GM18526 (cell line): ENCODE results near the gene HTRA3.

Source experiments
- POLR2A ChIP-seq: IDR thresholded peaks from 3 replicates; pipeline ENCODE4 v1.6.1; 2011; ENCODE audit not compliant: insufficient read length; ENCODE audit errors: extremely low read depth

Gene HTRA3

GRCh38 chr4:8294036-8294435, 24.5 kb downstream of the HTRA3 start:
- no peak for TF ChIP-seq POLR2A

GRCh38 chr4:8294775-8295174, 25.2 kb downstream of the HTRA3 start:
- no peak for TF ChIP-seq POLR2A

- no peak for TF ChIP-seq POLR2A
Measured at GRCh38 chr4:8295471-8295870, 25.9 kb downstream of the HTRA3 start.

GRCh38 chr4:8296491-8296890, 26.9 kb downstream of the HTRA3 start:
- TF ChIP-seq POLR2A: no peak

- no peak for TF ChIP-seq POLR2A
Measured at GRCh38 chr4:8297141-8297601, 27.6 kb downstream of the HTRA3 start.

- TF ChIP-seq POLR2A: no peak
Measured at GRCh38 chr4:8297691-8298485, 28.3 kb downstream of the HTRA3 start.

GRCh38 chr4:8300832-8301231, 31.3 kb downstream of the HTRA3 start:
- TF ChIP-seq POLR2A: no peak

GRCh38 chr4:8301851-8302730, 32.5 kb downstream of the HTRA3 start:
- no peak for TF ChIP-seq POLR2A

- no peak for TF ChIP-seq POLR2A
Measured at GRCh38 chr4:8303081-8303480, 33.5 kb downstream of the HTRA3 start.

- no peak for TF ChIP-seq POLR2A
Measured at GRCh38 chr4:8303485-8304281, 34.1 kb downstream of the HTRA3 start.

- TF ChIP-seq POLR2A: no peak
Measured at GRCh38 chr4:8304827-8305695, 35.5 kb downstream of the HTRA3 start.

- no peak for TF ChIP-seq POLR2A
Measured at GRCh38 chr4:8305851-8306471, 36.4 kb downstream of the HTRA3 start.

GRCh38 chr4:8306511-8307021, 37.0 kb downstream of the HTRA3 start:
- no peak for TF ChIP-seq POLR2A

- no peak for TF ChIP-seq POLR2A
Measured at GRCh38 chr4:8307121-8307520, 37.6 kb downstream of the HTRA3 start.
